Thyroid gland (tissue), 4 donors: ENCODE results near the gene MARK2. TPM values are rescaled to one million over a fixed set of nuclear protein-coding genes. Genes with fewer than 3 reads are reported as not detected.

Experiments used
- DNase-seq, 2 donors: peaks; one replicate each; pipeline ENCODE4 v3.0.0-alpha.2; 2019
- H3K27ac ChIP-seq, 3 donors: fragments of 200-600 bp; sonication (generic); 1 replicate in 2 of 3; 2 replicates in 1 of 3; pipeline ENCODE4 v1.5.1; 2016 to 2019; ENCODE audit warnings: mild to moderate bottlenecking in 1 of 3, moderate library complexity in 1 of 3
- H3K27me3 ChIP-seq: fragments of 200-600 bp; sonication (generic); one replicate; pipeline ENCODE4 v1.5.1; 2019
- H3K36me3 ChIP-seq, 2 donors: fragments of 200-600 bp; sonication (generic); one replicate each; pipeline ENCODE4 v1.5.1; 2016 to 2019
- H3K4me1 ChIP-seq, 2 donors: fragments of 200-600 bp; sonication (generic); one replicate each; pipeline ENCODE4 v1.5.1; 2017 to 2019
- H3K4me3 ChIP-seq, 3 donors: fragments of 200-600 bp; sonication (generic); replicated peaks in 1 of 3; 1 replicate in 2 of 3; 2 replicates in 1 of 3; pipeline ENCODE4 v1.5.1; 2016; ENCODE audit warnings: mild to moderate bottlenecking in 1 of 3
- H3K9me3 ChIP-seq: fragments of 200-600 bp; sonication (generic); one replicate; pipeline ENCODE4 v1.5.1; 2017
- POLR2A ChIP-seq, 2 donors: fragments of 450-650 bp; IDR thresholded peaks; one replicate each; pipeline ENCODE4 v1.6.1; 2017; ENCODE audit warnings: antibody characterized with exemption in 2 of 2, mild to moderate bottlenecking in 2 of 2, moderate library complexity in 1 of 2
- WGBS, 2 donors: methylation state at CpG; one replicate each; pipeline ENCODE4 v1.1.5; 2017; 5-methylcytosine and 5-hydroxymethylcytosine counted together
- intact Hi-C: fragments of 100-400 bp; cut with DNase I; formaldehyde crosslinking; loops from one replicate; pipeline ENCODE4 v1.15.1; 2023
- total RNA-seq, 4 donors: library from RNA; depleted of rRNA; stranded (reverse); fragments of >200 nt; gene quantifications; one replicate each; pipeline ENCODE4 v1.2.3, GENCODE V29; 2016
- TF ChIP-seq, protein P1 (sequence below), 6 experiments: fragments of 200-600 bp in 3 of 6; fragments of 450-650 bp in 3 of 6; sonication (generic) in 3 of 6; IDR thresholded peaks; one replicate each; pipeline ENCODE4 v1.5.1; 2016 to 2019; ENCODE audit warnings: antibody characterized with exemption in 6 of 6, mild to moderate bottlenecking in 2 of 6, inconsistent platforms in 1 of 6, moderate library complexity in 1 of 6

Gene MARK2
- total RNA-seq, 4 donors from 2014 or later = 28.2 to 57.7 (median 48.6) TPM

DNA sequence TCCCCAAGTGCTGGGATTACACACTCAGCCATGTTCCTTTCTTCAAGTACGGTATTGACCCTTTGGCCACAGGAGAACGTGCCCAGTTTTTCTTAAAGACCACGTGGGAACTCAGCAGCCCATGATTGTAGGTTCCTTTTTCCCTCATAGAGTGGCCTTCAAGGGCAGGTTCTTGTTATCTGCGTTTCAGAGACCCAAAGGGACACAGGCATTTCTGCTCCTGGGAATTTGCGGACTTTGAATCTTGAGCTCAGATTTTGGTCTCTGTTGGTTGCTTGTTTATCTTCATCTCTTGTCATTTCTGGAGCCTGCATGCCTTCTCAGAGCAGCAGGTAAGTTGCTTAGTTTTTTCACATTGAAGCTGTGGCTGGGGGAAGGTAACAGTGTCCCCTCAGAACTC lies 12.0 kb downstream of the MARK2 start:
- H3K27ac ChIP-seq = peak overlapping the region in 2 of 3 donors; percentile 80 to 89

DNA sequence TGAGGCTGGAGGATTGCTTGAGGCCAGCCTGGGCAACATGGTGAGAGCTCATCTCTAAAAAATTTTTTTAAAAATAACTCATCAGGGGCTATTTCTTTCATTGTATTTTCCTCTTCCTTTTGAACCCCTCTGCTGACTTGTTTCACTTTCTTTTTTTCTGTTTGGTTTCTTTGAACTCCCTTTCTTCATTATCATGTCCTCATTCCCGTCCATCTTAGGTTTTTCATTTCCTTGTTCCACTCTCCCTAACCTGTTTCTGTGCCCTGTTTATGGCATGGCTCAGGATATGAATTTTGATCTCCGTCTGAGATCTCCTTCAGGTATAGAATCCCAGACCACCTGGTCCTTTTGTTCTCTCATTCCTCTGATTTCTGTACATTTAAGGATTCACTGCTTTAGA lies 12.5 kb downstream of the MARK2 start:
- H3K27ac ChIP-seq = peak overlapping the region; percentile 24 to 89 (median 80)
- H3K4me3 ChIP-seq = no peak overlapping the region
- H3K9me3 ChIP-seq = no peaks in the 10 kb centered on the region
- DNase-seq = no peak
- whole genome bisulfite sequencing, 2 donors = 61 to 62% methylated on average over 2 of the region's 2 CpGs
- no peak for TF ChIP-seq POLR2A (IDR thresholded peaks at IDR 0.05)
- TF ChIP-seq, protein P1, sequence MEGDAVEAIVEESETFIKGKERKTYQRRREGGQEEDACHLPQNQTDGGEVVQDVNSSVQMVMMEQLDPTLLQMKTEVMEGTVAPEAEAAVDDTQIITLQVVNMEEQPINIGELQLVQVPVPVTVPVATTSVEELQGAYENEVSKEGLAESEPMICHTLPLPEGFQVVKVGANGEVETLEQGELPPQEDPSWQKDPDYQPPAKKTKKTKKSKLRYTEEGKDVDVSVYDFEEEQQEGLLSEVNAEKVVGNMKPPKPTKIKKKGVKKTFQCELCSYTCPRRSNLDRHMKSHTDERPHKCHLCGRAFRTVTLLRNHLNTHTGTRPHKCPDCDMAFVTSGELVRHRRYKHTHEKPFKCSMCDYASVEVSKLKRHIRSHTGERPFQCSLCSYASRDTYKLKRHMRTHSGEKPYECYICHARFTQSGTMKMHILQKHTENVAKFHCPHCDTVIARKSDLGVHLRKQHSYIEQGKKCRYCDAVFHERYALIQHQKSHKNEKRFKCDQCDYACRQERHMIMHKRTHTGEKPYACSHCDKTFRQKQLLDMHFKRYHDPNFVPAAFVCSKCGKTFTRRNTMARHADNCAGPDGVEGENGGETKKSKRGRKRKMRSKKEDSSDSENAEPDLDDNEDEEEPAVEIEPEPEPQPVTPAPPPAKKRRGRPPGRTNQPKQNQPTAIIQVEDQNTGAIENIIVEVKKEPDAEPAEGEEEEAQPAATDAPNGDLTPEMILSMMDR (IDR thresholded peaks at IDR 0.05) = no peak
- H3K27me3 ChIP-seq = no peaks in the 10 kb centered on the region
- no peaks in the 10 kb centered on the region for H3K36me3 ChIP-seq
- intact Hi-C loops = no loop called here
- H3K4me1 ChIP-seq = peaks cover 60 to 61% of the 10 kb centered on the region in 2 donors

More for the DNA sequence above, 12.0 kb downstream of the MARK2 start:
- no peak for TF ChIP-seq POLR2A (IDR thresholded peaks at IDR 0.05)
- TF ChIP-seq, protein P1 (IDR thresholded peaks at IDR 0.05) = no peak
- no peaks in the 10 kb centered on the region for H3K36me3 ChIP-seq
- intact Hi-C loops = no loop called here
- no peak overlapping the region for H3K4me3 ChIP-seq
- no peaks in the 10 kb centered on the region for H3K9me3 ChIP-seq
- H3K27me3 ChIP-seq = no peaks in the 10 kb centered on the region
- no peak for DNase-seq
- H3K4me1 ChIP-seq = peaks cover 61 to 65% of the 10 kb centered on the region in 2 donors
- WGBS, 2 donors = 83 to 85% methylated on average over 5 of the region's 5 CpGs

DNA sequence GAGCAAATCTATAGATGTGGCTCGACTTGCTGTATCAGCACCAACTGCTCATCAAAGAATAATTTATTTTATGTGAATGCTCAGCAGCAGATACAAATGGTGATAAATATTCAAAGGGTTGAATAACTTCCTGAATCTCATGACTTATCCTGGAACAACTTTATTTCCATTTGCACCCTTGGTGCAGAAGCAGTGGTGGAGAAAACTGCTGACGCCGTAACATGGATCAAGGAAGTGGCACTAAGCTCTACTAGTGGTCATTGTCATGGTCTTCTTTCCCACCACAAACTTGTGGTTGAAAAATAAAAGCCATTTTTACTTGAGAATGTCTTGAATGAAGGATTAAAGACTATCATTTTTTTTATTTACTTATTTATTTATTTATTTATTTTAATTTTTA lies 14.6 kb downstream of the MARK2 start:
- WGBS, 2 donors = 91% methylated on average over 3 of the region's 3 CpGs

DNA sequence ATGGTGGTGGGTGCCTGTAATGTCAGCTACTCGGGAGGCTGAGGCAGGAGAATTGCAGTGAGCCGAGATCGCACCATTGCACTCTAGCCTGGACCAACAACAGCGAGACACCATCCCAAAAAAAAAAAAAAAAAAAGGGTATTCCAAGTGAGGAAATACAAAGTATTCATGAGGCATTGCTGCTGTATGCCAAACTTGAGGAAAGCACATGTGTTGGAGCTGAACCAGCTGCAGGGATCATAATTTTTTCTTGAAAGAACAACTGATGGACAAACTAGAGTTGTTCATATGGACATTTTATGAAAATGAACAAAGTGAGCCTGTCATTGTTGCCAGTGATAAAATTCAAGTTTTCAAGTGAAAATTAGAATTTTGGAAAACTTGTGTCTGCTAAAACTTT lies 15.8 kb downstream of the MARK2 start:
- 98 to 100% methylated on average over 4 of the region's 4 CpGs for WGBS, 2 donors
- Histone ChIP-seq H3K9me3 (no peaks in the 10 kb centered on the region), H3K27me3 (no peaks in the 10 kb centered on the region), H3K36me3 (no peaks in the 10 kb centered on the region), H3K4me3 (no peak overlapping the region), H3K4me1 (peaks cover 54 to 57% of the 10 kb centered on the region in 2 donors), H3K27ac (no peak overlapping the region)
- TF ChIP-seq, protein P1 (IDR thresholded peaks at IDR 0.05) = no peak
- TF ChIP-seq POLR2A (IDR thresholded peaks at IDR 0.05) = no peak
- no peak for DNase-seq
- intact Hi-C loops = no loop called here

More for the DNA sequence above, 14.6 kb downstream of the MARK2 start:
- peak overlapping the region in 1 of 3 donors; percentile 80 for H3K27ac ChIP-seq
- TF ChIP-seq POLR2A (IDR thresholded peaks at IDR 0.05) = no peak
- TF ChIP-seq, protein P1 (IDR thresholded peaks at IDR 0.05) = no peak
- intact Hi-C loops = no loop called here
- peaks cover 54 to 57% of the 10 kb centered on the region in 2 donors for H3K4me1 ChIP-seq
- no peak overlapping the region for H3K4me3 ChIP-seq
- no peaks in the 10 kb centered on the region for H3K36me3 ChIP-seq
- no peaks in the 10 kb centered on the region for H3K27me3 ChIP-seq
- no peaks in the 10 kb centered on the region for H3K9me3 ChIP-seq
- no peak for DNase-seq

DNA sequence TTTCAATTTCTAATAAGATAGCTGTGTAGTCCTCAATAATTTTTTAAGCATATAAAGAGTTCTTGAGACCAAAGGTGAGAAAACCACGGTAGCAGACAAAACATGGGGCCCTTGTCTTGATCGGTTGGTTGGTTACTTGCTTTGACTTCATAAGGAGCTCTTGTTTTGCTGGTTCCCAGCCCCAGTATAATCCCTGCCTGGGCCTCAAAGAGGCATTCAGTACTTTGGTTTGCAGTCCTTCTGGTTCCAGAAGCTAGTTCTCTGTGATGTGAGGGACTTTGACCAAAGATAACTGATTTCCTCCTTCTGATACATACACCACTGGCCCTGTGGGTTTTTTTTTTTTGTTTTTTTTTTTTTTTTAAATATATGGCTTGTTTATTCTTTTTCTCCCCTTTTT lies 17.1 kb downstream of the MARK2 start:
- H3K36me3 ChIP-seq = no peaks in the 10 kb centered on the region
- 24 to 44% methylated on average over 2 of the region's 2 CpGs for WGBS, 2 donors
- TF ChIP-seq, protein P1 (IDR thresholded peaks at IDR 0.05) = no peak
- TF ChIP-seq POLR2A (IDR thresholded peaks at IDR 0.05) = no peak
- peaks cover 46 to 49% of the 10 kb centered on the region in 2 donors for H3K4me1 ChIP-seq
- peak overlapping the region; percentile 32 to 68 (median 43) for H3K27ac ChIP-seq
- DNase-seq = peak in 1 of 2 donors; percentile 46
- no peak overlapping the region for H3K4me3 ChIP-seq
- intact Hi-C loops = no loop called here
- H3K27me3 ChIP-seq = no peaks in the 10 kb centered on the region
- H3K9me3 ChIP-seq = no peaks in the 10 kb centered on the region
